ENCODE data around the gene CTXN3.

GRCh38 chr5:127599847-127600246 lies 49.0 kb upstream of the CTXN3 start:
- TF ChIP-seq CTCF (IDR thresholded peaks at IDR 0.05) = no peak
- TF ChIP-seq POLR2A (IDR thresholded peaks at IDR 0.05) = no peak
